ENCODE measurements around the gene PDE3A.

Gene PDE3A

GRCh38 chr12:20443792-20444191 lies 75.5 kb downstream of the PDE3A start:
- no peak overlapping the region for H2BK120ac ChIP-seq (ENCODE audit: low read depth, low read length)
- no peak overlapping the region for H3K4me3 ChIP-seq (ENCODE audit: insufficient read depth in 1 of 2, low read depth in 1 of 2, low read length in 2 of 2)
- no peak overlapping the region for H2BK15ac ChIP-seq (ENCODE audit: low read depth, poor library complexity, severe bottlenecking)
- H3K4me1 ChIP-seq (ENCODE audit: control insufficient read depth, insufficient read depth, low read depth, low read length): no peaks in the 10 kb centered on the region
- H3K4me2 ChIP-seq (ENCODE audit: low read length, poor library complexity, severe bottlenecking): no peak overlapping the region
- no peak overlapping the region for H3K18ac ChIP-seq (ENCODE audit: low read depth in 1 of 2, low read length in 2 of 2)
- DNase-seq: no peak
- no peak overlapping the region for H2AK5ac ChIP-seq (ENCODE audit: low read length, severe bottlenecking)
- no peaks in the 10 kb centered on the region for H3K36me3 ChIP-seq (ENCODE audit: control insufficient read depth in 1 of 2, insufficient read depth in 2 of 2, low read depth in 1 of 2, low read length in 2 of 2)
- no peak overlapping the region for H3K27ac ChIP-seq (ENCODE audit: low read length, poor library complexity, severe bottlenecking)
- H2BK12ac ChIP-seq (ENCODE audit: low read length in 2 of 2): no peak overlapping the region
- no peak overlapping the region for H4K8ac ChIP-seq (ENCODE audit: low read length)
- no peak overlapping the region for H3K14ac ChIP-seq (ENCODE audit: low read length in 2 of 2)
- no peaks in the 10 kb centered on the region for H3K79me1 ChIP-seq (replicated peaks; ENCODE audit: low read length, poor library complexity, severe bottlenecking)
- no peak overlapping the region for H3K23ac ChIP-seq (ENCODE audit: low read length in 2 of 2)
- H3K4ac ChIP-seq (ENCODE audit: low read depth in 1 of 2, low read length in 2 of 2): no peak overlapping the region
- H4K91ac ChIP-seq (ENCODE audit: low read length): no peak overlapping the region
- no peak overlapping the region for H2BK5ac ChIP-seq (ENCODE audit: low read depth, low read length, poor library complexity, severe bottlenecking)
- no peaks in the 10 kb centered on the region for H3K9me3 ChIP-seq (ENCODE audit: control insufficient read depth, low read length)
- no peak overlapping the region for H3K9ac ChIP-seq (ENCODE audit: low read length)
- H2AFZ ChIP-seq (ENCODE audit: low read depth, low read length): no peak overlapping the region
- no peaks in the 10 kb centered on the region for H3K27me3 ChIP-seq (ENCODE audit: control insufficient read depth in 1 of 2, insufficient read depth in 1 of 2, low read length in 2 of 2)
- WGBS: 85% methylated on average over 2 of the region's 2 CpGs

- no peaks in the 10 kb centered on the region for H3K9me3 ChIP-seq (ENCODE audit: control insufficient read depth, low read length)
- no peak overlapping the region for H3K18ac ChIP-seq (ENCODE audit: low read depth in 1 of 2, low read length in 2 of 2)
- no peak overlapping the region for H3K4me2 ChIP-seq (ENCODE audit: low read length, poor library complexity, severe bottlenecking)
- H3K4me3 ChIP-seq (ENCODE audit: insufficient read depth in 1 of 2, low read depth in 1 of 2, low read length in 2 of 2): no peak overlapping the region
- no peaks in the 10 kb centered on the region for H3K4me1 ChIP-seq (ENCODE audit: control insufficient read depth, insufficient read depth, low read depth, low read length)
- no peak overlapping the region for H3K4ac ChIP-seq (ENCODE audit: low read depth in 1 of 2, low read length in 2 of 2)
- no peak overlapping the region for H3K27ac ChIP-seq (ENCODE audit: low read length, poor library complexity, severe bottlenecking)
- H2AFZ ChIP-seq (ENCODE audit: low read depth, low read length): no peak overlapping the region
- H4K91ac ChIP-seq (ENCODE audit: low read length): no peak overlapping the region
- no peak overlapping the region for H4K8ac ChIP-seq (ENCODE audit: low read length)
- H2BK15ac ChIP-seq (ENCODE audit: low read depth, poor library complexity, severe bottlenecking): no peak overlapping the region
- H3K79me1 ChIP-seq (replicated peaks; ENCODE audit: low read length, poor library complexity, severe bottlenecking): no peaks in the 10 kb centered on the region
- no peaks in the 10 kb centered on the region for H3K27me3 ChIP-seq (ENCODE audit: control insufficient read depth in 1 of 2, insufficient read depth in 1 of 2, low read length in 2 of 2)
- no peak overlapping the region for H3K9ac ChIP-seq (ENCODE audit: low read length)
- 95% methylated on average over 6 of the region's 6 CpGs for WGBS
- H2BK5ac ChIP-seq (ENCODE audit: low read depth, low read length, poor library complexity, severe bottlenecking): no peak overlapping the region
- DNase-seq: no peak
- H3K14ac ChIP-seq (ENCODE audit: low read length in 2 of 2): no peak overlapping the region
- H2AK5ac ChIP-seq (ENCODE audit: low read length, severe bottlenecking): no peak overlapping the region
- H3K36me3 ChIP-seq (ENCODE audit: control insufficient read depth in 1 of 2, insufficient read depth in 2 of 2, low read depth in 1 of 2, low read length in 2 of 2): no peaks in the 10 kb centered on the region
- no peak overlapping the region for H2BK12ac ChIP-seq (ENCODE audit: low read length in 2 of 2)
- no peak overlapping the region for H2BK120ac ChIP-seq (ENCODE audit: low read depth, low read length)
- H3K23ac ChIP-seq (ENCODE audit: low read length in 2 of 2): no peak overlapping the region
These were observed 76.3 kb downstream of the PDE3A start for GRCh38 chr12:20444595-20445170.

GRCh38 chr12:20445687-20446086 lies 77.3 kb downstream of the PDE3A start:
- Histone ChIP-seq H3K18ac (ENCODE audit: low read depth in 1 of 2, low read length in 2 of 2) (no peak overlapping the region), H3K4ac (ENCODE audit: low read depth in 1 of 2, low read length in 2 of 2) (no peak overlapping the region), H3K4me2 (ENCODE audit: low read length, poor library complexity, severe bottlenecking) (no peak overlapping the region), H3K9ac (ENCODE audit: low read length) (no peak overlapping the region), H4K91ac (ENCODE audit: low read length) (no peak overlapping the region), H3K9me3 (ENCODE audit: control insufficient read depth, low read length) (no peaks in the 10 kb centered on the region), H2BK15ac (ENCODE audit: low read depth, poor library complexity, severe bottlenecking) (no peak overlapping the region), H2BK5ac (ENCODE audit: low read depth, low read length, poor library complexity, severe bottlenecking) (no peak overlapping the region), H3K36me3 (ENCODE audit: control insufficient read depth in 1 of 2, insufficient read depth in 2 of 2, low read depth in 1 of 2, low read length in 2 of 2) (no peaks in the 10 kb centered on the region), H3K27me3 (ENCODE audit: control insufficient read depth in 1 of 2, insufficient read depth in 1 of 2, low read length in 2 of 2) (no peaks in the 10 kb centered on the region), H4K8ac (ENCODE audit: low read length) (no peak overlapping the region), H3K14ac (ENCODE audit: low read length in 2 of 2) (no peak overlapping the region), H2AFZ (ENCODE audit: low read depth, low read length) (no peak overlapping the region), H2AK5ac (ENCODE audit: low read length, severe bottlenecking) (no peak overlapping the region), H3K79me1 (replicated peaks; ENCODE audit: low read length, poor library complexity, severe bottlenecking) (no peaks in the 10 kb centered on the region), H3K27ac (ENCODE audit: low read length, poor library complexity, severe bottlenecking) (no peak overlapping the region), H2BK120ac (ENCODE audit: low read depth, low read length) (no peak overlapping the region), H3K4me3 (ENCODE audit: insufficient read depth in 1 of 2, low read depth in 1 of 2, low read length in 2 of 2) (no peak overlapping the region), H3K4me1 (ENCODE audit: control insufficient read depth, insufficient read depth, low read depth, low read length) (no peaks in the 10 kb centered on the region), H3K23ac (ENCODE audit: low read length in 2 of 2) (no peak overlapping the region), H2BK12ac (ENCODE audit: low read length in 2 of 2) (no peak overlapping the region)
- peak; percentile 42 for DNase-seq
- 100% methylated on average over 1 of the region's 4 CpGs for WGBS

- Histone ChIP-seq H3K27ac (ENCODE audit: low read length, poor library complexity, severe bottlenecking) (no peak overlapping the region), H3K4me2 (ENCODE audit: low read length, poor library complexity, severe bottlenecking) (no peak overlapping the region), H3K14ac (ENCODE audit: low read length in 2 of 2) (no peak overlapping the region), H2BK15ac (ENCODE audit: low read depth, poor library complexity, severe bottlenecking) (no peak overlapping the region), H2AK5ac (ENCODE audit: low read length, severe bottlenecking) (no peak overlapping the region), H3K4me3 (ENCODE audit: insufficient read depth in 1 of 2, low read depth in 1 of 2, low read length in 2 of 2) (no peak overlapping the region), H3K27me3 (ENCODE audit: control insufficient read depth in 1 of 2, insufficient read depth in 1 of 2, low read length in 2 of 2) (no peaks in the 10 kb centered on the region), H3K23ac (ENCODE audit: low read length in 2 of 2) (no peak overlapping the region), H3K18ac (ENCODE audit: low read depth in 1 of 2, low read length in 2 of 2) (no peak overlapping the region), H2BK5ac (ENCODE audit: low read depth, low read length, poor library complexity, severe bottlenecking) (no peak overlapping the region), H4K91ac (ENCODE audit: low read length) (no peak overlapping the region), H3K9ac (ENCODE audit: low read length) (no peak overlapping the region), H3K4me1 (ENCODE audit: control insufficient read depth, insufficient read depth, low read depth, low read length) (no peaks in the 10 kb centered on the region), H3K36me3 (ENCODE audit: control insufficient read depth in 1 of 2, insufficient read depth in 2 of 2, low read depth in 1 of 2, low read length in 2 of 2) (no peaks in the 10 kb centered on the region), H3K79me1 (replicated peaks; ENCODE audit: low read length, poor library complexity, severe bottlenecking) (no peaks in the 10 kb centered on the region), H4K8ac (ENCODE audit: low read length) (no peak overlapping the region), H2BK12ac (ENCODE audit: low read length in 2 of 2) (no peak overlapping the region), H3K9me3 (ENCODE audit: control insufficient read depth, low read length) (no peaks in the 10 kb centered on the region), H3K4ac (ENCODE audit: low read depth in 1 of 2, low read length in 2 of 2) (no peak overlapping the region), H2AFZ (ENCODE audit: low read depth, low read length) (no peak overlapping the region), H2BK120ac (ENCODE audit: low read depth, low read length) (no peak overlapping the region)
- WGBS: 93% methylated on average over 3 of the region's 3 CpGs
- no peak for DNase-seq
These were observed 78.5 kb downstream of the PDE3A start for GRCh38 chr12:20446836-20447235.
